Activated CD4-positive, alpha-beta memory T cell treated with anti-CD3 and anti-CD28 coated beads, Interleukin-2, amount 10 ng/mL, durations not matched to agents 7 days and 5 days (primary cell): ENCODE data around the gene AMPD2. TPM values are rescaled to one million over a fixed set of nuclear protein-coding genes. Genes with fewer than 3 reads are reported as not detected.

Experiments
- CTCF ChIA-PET: fragments of 350-600 bp; sonication (Branson Sonifier 250); formaldehyde crosslinking; loops from one replicate; lab custom pipeline; 2021; ENCODE audit warnings: antibody characterized with exemption, inconsistent platforms; lab: Charles Lee
- POLR2A ChIA-PET: fragments of 350-600 bp; sonication (Branson Sonifier 250); formaldehyde crosslinking; loops from one replicate; lab custom pipeline; 2021; ENCODE audit warnings: antibody characterized with exemption; lab: Charles Lee
- DNase-seq: peaks from one replicate; pipeline ENCODE4 v3.0.0-alpha.2; 2020
- H3K27ac Mint-ChIP-seq: one replicate; pipeline ENCODE4 v1.8.0; 2021; ENCODE audit warnings: mild to moderate bottlenecking, mixed read lengths
- H3K27me3 Mint-ChIP-seq: one replicate; pipeline ENCODE4 v1.8.0; 2021; ENCODE audit warnings: mixed read lengths
- H3K36me3 Mint-ChIP-seq: one replicate; pipeline ENCODE4 v1.8.0; 2021; ENCODE audit warnings: low read depth, mixed read lengths
- H3K4me1 Mint-ChIP-seq: one replicate; pipeline ENCODE4 v1.8.0; 2021; ENCODE audit warnings: mixed read lengths
- H3K4me3 Mint-ChIP-seq: one replicate; pipeline ENCODE4 v1.8.0; 2021; ENCODE audit warnings: mild to moderate bottlenecking, mixed read lengths
- H3K9me3 Mint-ChIP-seq: one replicate; pipeline ENCODE4 v1.8.0; 2021; ENCODE audit warnings: mixed read lengths
- total RNA-seq, 2 experiments: library from RNA; stranded (reverse); gene quantifications; one replicate each; pipeline ENCODE4 v1.2.3, GENCODE V29; 2021

The AMPD2 gene
- total RNA-seq, 2 experiments from 2014 or later, result 110 to 122 TPM

DNA sequence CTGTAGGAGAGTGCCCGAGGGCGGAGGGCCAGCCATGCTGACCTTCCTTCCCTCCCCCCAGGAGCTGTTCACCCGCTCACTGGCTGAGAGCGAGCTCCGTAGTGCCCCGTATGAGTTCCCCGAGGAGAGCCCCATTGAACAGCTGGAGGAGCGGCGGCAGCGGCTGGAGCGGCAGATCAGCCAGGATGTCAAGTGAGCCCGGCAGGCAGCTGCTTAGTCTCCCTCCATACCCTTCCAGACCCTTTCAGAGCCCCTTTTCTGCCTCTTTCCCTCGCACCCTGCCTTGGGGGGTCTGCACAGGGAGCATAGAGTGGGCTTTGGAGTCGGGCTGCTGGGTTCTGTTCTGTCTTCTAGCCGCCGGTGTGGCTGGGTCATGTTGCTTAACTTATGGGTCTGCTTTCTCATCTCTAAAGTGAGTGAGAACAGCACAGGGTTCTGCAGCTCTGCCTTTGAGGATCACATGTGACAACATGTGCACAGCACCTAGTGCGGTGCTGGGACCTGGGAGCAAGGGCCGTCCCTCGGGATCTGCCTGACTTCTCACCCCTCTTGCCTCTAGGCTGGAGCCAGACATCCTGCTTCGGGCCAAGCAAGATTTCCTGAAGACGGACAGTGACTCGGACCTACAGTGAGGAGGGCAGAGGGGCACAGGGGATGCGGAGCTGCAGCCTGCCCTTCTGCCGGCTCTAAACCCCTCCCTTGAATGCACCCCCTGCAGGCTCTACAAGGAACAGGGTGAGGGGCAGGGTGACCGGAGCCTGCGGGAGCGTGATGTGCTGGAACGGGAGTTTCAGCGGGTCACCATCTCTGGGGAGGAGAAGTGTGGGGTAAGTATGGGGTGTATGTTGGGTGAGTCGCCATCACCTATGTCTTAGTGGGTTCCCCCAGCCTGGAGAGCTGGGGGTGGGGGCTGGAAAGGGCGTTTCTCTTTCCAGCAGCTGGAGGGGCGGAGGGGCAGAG lies 6.2 kb downstream of the AMPD2 start:
- ChIA-PET CTCF (interaction anchor here (3.7 kb wide), 1 partner anchor 80 kb away, joined by 12 read pairs; no protein-coding TSS in a partner anchor), POLR2A (interaction anchor here (1.1 to 8.5 kb wide), 2 partner anchors 77 to 79 kb away, joined by 4 to 106 read pairs; partner anchors contain the start of gene GNAI3)
- Mint-ChIP-seq H3K27me3 (no peaks in the 10 kb centered on the region), H3K9me3 (no peaks in the 10 kb centered on the region), H3K4me1 (peaks cover 44% of the 10 kb centered on the region), H3K27ac (peak overlapping the region; percentile 51), H3K36me3 (peaks cover 38% of the 10 kb centered on the region), H3K4me3 (no peak overlapping the region)
- no peak for DNase-seq

DNA sequence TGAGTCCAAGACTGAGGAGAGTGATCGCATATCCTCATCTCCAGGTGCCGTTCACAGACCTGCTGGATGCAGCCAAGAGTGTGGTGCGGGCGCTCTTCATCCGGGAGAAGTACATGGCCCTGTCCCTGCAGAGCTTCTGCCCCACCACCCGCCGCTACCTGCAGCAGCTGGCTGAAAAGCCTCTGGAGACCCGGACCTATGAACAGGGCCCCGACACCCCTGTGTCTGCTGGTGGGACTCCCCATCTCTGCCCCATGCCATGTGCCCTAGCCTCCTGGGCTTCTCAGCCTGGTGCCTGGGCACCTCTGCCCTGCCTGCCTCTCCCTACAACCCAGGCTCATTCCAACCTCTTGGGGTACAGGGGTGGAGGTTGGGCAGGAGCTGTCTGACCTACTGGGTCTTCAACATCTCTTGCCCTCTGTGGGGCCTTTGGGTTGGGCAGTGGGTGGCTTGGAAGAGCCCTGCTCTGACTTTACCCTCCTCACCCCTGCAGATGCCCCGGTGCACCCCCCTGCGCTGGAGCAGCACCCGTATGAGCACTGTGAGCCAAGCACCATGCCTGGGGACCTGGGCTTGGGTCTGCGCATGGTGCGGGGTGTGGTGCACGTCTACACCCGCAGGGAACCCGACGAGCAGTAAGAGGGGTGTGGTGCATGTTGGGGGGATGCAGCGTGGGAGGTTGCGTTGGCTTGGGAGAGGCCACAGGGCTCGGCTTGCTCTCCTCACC lies 7.2 kb downstream of the AMPD2 start:
- Mint-ChIP-seq H3K27ac (no peak overlapping the region), H3K4me3 (no peak overlapping the region), H3K36me3 (peaks cover 43% of the 10 kb centered on the region), H3K9me3 (no peaks in the 10 kb centered on the region), H3K4me1 (peaks cover 38% of the 10 kb centered on the region), H3K27me3 (no peaks in the 10 kb centered on the region)
- ChIA-PET POLR2A (interaction anchor here (1.3 to 8.5 kb wide), 2 partner anchors 78 to 79 kb away, joined by 4 to 106 read pairs; partner anchors contain the start of gene GNAI3), CTCF (interaction anchor here (1.4 kb wide), 1 partner anchor 77 kb away, joined by 3 read pairs; no protein-coding TSS in a partner anchor)
- no peak for DNase-seq

DNA sequence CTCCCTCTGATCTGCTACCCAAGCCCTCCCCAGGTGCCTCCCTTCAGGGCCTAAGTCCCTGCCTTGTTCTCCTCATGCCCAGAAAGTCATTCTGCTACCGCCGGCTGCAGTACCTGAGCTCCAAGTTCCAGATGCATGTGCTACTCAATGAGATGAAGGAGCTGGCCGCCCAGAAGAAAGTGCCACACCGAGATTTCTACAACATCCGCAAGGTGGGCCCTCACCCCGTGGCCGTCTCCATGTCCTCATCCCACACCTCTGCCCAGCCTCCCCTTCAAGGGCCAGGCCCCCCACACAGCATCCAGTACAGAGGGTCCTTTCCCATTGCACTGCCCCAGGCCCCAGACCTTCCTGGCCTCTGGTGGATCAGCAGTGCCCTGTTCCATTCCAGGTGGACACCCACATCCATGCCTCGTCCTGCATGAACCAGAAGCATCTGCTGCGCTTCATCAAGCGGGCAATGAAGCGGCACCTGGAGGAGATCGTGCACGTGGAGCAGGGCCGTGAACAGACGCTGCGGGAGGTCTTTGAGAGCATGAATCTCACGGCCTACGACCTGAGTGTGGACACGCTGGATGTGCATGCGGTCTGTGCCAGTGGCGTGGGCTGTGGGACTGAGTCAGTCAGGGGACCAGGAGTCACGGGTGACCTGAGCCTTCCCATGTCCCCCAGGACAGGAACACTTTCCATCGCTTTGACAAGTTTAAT lies 8.2 kb downstream of the AMPD2 start:
- Mint-ChIP-seq H3K4me1 (peaks cover 28% of the 10 kb centered on the region), H3K27me3 (no peaks in the 10 kb centered on the region), H3K4me3 (no peak overlapping the region), H3K27ac (no peak overlapping the region), H3K36me3 (peaks cover 44% of the 10 kb centered on the region), H3K9me3 (no peaks in the 10 kb centered on the region)
- ChIA-PET CTCF (interaction anchor here (1.4 to 6.8 kb wide), 3 partner anchors 13 to 82 kb away, joined by 3 to 60 read pairs (median 33); no protein-coding TSS in a partner anchor), POLR2A (interaction anchor here (1.3 kb wide), 1 partner anchor 80 kb away, joined by 4 read pairs; the partner anchor contains the start of gene GNAI3)
- no peak for DNase-seq

DNA sequence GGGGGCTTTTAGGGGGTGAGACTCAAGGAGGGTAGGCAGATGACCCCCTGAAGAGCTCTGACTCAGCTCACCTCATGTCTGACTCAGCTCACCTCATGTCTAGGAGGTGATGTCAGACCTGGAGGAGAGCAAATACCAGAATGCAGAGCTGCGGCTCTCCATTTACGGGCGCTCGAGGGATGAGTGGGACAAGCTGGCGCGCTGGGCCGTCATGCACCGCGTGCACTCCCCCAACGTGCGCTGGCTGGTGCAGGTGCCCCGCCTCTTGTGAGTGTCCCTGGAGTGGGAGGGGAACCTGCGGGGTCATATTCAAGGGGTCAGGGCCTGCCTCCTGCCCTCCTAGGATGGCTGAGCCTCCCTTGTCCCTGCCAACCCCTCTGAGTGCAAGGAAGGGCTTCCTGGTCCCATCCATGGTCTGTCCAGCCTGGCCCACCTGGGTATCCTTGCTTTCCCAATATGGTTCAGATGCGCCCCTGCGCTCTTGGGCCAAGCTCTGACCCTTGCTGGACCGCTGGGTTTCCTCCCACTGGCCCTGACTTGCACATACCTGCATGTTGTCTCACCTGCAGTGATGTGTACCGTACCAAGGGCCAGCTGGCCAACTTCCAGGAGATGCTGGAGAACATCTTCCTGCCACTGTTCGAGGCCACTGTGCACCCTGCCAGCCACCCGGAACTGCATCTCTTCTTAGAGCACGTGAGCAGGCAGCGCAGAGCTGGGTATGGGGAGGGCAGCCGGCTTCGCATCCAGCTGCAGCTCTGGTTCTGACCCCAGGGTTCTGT lies 9.1 kb downstream of the AMPD2 start:
- ChIA-PET POLR2A (interaction anchor here (1.3 to 4.1 kb wide), 3 partner anchors 80 to 82 kb away, joined by 4 to 22 read pairs (median 14); partner anchors contain the start of gene GNAI3), CTCF (interaction anchor here (1.2 to 6.8 kb wide), 6 partner anchors 12 to 356 kb away, joined by 3 to 60 read pairs (median 6); partner anchors contain the start of gene AHCYL1)
- Mint-ChIP-seq H3K4me1 (peaks cover 19% of the 10 kb centered on the region), H3K4me3 (no peak overlapping the region), H3K9me3 (no peaks in the 10 kb centered on the region), H3K27ac (no peak overlapping the region), H3K36me3 (peaks cover 44% of the 10 kb centered on the region), H3K27me3 (no peaks in the 10 kb centered on the region)
- no peak for DNase-seq

DNA sequence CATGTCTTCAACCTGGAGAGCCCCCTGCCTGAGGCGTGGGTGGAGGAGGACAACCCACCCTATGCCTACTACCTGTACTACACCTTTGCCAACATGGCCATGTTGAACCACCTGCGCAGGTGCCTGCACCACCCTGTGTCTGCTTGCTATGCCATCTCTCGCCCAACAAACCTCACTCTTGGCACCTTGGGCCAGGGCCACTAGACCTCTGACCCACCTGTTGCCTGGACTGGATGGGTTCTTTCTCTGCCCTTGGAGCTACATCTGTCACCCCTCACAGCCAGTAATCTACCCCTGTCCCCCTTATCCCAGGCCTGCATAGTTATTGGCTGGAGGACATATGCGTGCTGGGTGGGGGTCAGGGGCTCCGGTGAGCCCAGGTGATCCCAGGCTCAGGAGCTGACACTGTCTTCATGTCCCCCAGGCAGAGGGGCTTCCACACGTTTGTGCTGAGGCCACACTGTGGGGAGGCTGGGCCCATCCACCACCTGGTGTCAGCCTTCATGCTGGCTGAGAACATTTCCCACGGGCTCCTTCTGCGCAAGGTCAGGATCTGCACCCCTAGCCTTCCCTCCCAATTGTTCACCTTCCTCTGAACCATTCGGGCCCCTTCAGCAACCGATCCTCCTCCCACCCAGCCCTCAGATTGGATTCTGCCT lies 9.9 kb downstream of the AMPD2 start:
- POLR2A ChIA-PET, result interaction anchor here (1.0 to 4.1 kb wide), 4 partner anchors 9 to 85 kb away, joined by 3 to 22 read pairs (median 8); partner anchors contain the start of gene GNAI3
- Mint-ChIP-seq H3K27ac (no peak overlapping the region), H3K36me3 (peaks cover 44% of the 10 kb centered on the region), H3K4me3 (no peak overlapping the region), H3K27me3 (no peaks in the 10 kb centered on the region), H3K9me3 (no peaks in the 10 kb centered on the region), H3K4me1 (peaks cover 15% of the 10 kb centered on the region)
- no peak for DNase-seq
- CTCF ChIA-PET, result interaction anchor here (1.0 to 6.8 kb wide), 9 partner anchors 11 to 355 kb away, joined by 3 to 60 read pairs (median 4); partner anchors contain the start of genes AHCYL1 and GNAI3

DNA sequence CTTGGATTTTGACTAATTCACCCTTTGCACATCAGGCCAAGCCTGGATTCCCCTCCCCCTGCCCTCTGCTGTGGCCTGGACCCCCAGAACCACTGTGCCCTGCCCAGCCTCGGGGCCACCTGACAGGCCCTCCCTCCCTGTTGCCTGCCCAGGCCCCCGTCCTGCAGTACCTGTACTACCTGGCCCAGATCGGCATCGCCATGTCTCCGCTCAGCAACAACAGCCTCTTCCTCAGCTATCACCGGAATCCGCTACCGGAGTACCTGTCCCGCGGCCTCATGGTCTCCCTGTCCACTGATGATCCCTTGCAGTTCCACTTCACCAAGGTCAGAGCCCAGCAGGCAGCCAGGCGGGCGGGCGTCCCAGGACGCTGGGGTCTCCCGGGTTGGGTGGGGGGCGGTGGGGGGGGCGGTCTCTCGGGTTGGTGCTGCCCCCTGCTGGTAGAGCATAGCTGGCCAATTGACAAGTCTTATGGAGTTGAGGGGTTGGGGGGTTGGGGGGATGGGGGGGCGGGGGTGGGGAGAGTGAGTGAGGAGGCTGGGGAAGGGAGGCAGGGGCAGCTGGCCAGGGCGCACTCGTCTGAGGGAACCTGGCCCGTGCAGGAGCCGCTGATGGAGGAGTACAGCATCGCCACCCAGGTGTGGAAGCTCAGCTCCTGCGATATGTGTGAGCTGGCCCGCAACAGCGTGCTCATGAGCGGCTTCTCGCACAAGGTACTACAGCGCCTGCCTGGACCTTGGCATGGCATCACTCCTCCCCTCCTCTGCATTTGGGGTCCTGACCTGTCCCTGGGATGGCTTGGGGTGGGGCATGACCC lies 10.7 kb downstream of the AMPD2 start:
- no peak for DNase-seq

DNA sequence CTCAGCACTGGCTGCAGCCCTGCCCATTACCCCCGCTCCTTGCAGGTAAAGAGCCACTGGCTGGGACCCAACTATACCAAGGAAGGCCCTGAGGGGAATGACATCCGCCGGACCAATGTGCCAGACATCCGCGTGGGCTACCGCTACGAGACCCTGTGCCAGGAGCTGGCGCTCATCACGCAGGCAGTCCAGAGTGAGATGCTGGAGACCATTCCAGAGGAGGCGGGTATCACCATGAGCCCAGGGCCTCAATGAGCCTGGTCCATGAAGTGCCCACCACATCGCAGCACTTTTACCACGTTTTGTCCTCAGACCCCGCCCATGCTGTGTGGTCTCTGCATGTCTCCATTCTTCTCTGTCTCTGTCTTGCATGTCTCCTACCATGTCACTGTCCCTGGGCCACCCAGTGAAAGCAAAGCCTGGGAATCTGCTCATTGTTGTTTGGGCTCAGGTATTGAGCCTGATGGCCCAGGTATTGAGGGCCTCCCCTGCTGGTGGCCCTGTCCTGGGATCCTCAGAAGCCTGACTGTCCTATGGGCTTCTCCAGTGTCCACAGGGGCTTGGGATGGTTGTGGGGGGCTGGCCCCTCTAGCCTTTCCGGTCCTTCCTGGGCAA lies 11.4 kb downstream of the AMPD2 start:
- H3K27ac Mint-ChIP-seq, result no peak overlapping the region
- POLR2A ChIA-PET, result interaction anchor here (0.8 to 4.1 kb wide), 4 partner anchors 14 to 89 kb away, joined by 3 to 22 read pairs (median 10); partner anchors contain the start of gene GNAI3
- CTCF ChIA-PET, result interaction anchor here (0.7 to 6.8 kb wide), 12 partner anchors 8 to 354 kb away, joined by 3 to 60 read pairs (median 4); partner anchors contain the start of genes AHCYL1, AMPD2, GNAI3 and GNAT2
- no peaks in the 10 kb centered on the region for H3K27me3 Mint-ChIP-seq
- DNase-seq, result no peak
- peaks cover 16% of the 10 kb centered on the region for H3K4me1 Mint-ChIP-seq
- no peak overlapping the region for H3K4me3 Mint-ChIP-seq
- H3K9me3 Mint-ChIP-seq, result no peaks in the 10 kb centered on the region
- H3K36me3 Mint-ChIP-seq, result peaks cover 41% of the 10 kb centered on the region

More for the DNA sequence above, 10.7 kb downstream of the AMPD2 start:
- ChIA-PET POLR2A (interaction anchor here (0.8 to 4.1 kb wide), 6 partner anchors 10 to 89 kb away, joined by 3 to 22 read pairs (median 4); partner anchors contain the start of gene GNAI3), CTCF (interaction anchor here (0.7 to 6.8 kb wide), 14 partner anchors 8 to 354 kb away, joined by 3 to 60 read pairs (median 4); partner anchors contain the start of genes AHCYL1, AMPD2, GNAI3 and GNAT2)
- H3K4me3 Mint-ChIP-seq, result no peak overlapping the region
- H3K27me3 Mint-ChIP-seq, result no peaks in the 10 kb centered on the region
- no peaks in the 10 kb centered on the region for H3K9me3 Mint-ChIP-seq
- H3K27ac Mint-ChIP-seq, result no peak overlapping the region
- H3K36me3 Mint-ChIP-seq, result peaks cover 44% of the 10 kb centered on the region
- H3K4me1 Mint-ChIP-seq, result peaks cover 17% of the 10 kb centered on the region

DNA sequence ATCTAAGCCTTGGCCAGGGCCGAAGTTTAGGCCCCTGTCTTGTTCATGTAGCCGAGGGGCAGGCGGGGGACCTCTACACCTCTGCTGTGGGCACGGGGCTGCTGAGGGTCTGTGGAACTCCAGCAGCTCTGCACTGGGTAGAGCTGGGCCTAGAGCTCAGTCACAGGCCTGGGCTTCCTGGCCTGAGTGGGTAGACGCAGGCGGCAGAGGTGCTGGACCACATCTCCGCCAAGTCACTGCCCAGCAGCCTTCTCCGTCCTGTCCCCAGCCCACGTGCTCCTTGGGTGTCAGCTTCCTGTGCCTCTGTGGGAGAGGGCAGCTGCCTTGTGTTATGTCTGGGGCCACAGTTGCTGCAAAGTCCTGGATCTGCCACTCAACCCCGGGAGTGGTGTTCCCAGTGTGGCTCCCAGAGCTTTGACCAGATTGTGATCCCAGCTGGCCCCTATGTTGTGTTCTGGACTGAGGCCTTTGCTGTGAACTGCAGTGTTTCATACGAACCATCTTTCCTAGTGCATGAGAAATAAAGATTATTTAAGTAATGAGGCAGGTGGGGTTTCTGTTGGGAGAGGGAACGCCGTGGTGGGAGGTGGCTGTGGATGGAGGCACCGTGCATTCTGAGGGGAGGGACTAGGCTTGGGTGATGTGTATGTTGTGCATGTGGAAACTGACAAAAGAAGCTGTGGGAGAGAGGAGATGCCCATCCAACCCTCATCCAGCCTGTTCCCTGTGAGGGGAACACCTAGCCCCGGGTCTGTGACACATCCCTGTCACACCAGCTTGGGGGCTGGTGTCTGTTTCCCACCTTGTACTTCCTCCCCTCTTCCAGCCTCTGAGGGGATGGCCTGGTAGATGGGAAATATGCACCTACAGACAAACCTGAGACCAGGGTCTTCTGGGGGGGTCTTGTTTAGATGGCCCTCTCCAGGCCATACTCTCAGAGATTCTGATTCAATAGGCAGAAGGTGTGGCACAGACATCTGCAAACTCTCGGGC lies 12.2 kb downstream of the AMPD2 start:
- DNase-seq, result no peak
- no peaks in the 10 kb centered on the region for H3K9me3 Mint-ChIP-seq
- H3K4me3 Mint-ChIP-seq, result no peak overlapping the region
- peaks cover 36% of the 10 kb centered on the region for H3K36me3 Mint-ChIP-seq
- POLR2A ChIA-PET, result interaction anchor here (1.5 to 4.1 kb wide), 3 partner anchors 15 to 85 kb away, joined by 5 to 22 read pairs (median 14); partner anchors contain the start of gene GNAI3
- H3K27me3 Mint-ChIP-seq, result no peaks in the 10 kb centered on the region
- peaks cover 17% of the 10 kb centered on the region for H3K4me1 Mint-ChIP-seq
- no peak overlapping the region for H3K27ac Mint-ChIP-seq
- CTCF ChIA-PET, result interaction anchor here (1.0 to 6.8 kb wide), 7 partner anchors 9 to 353 kb away, joined by 3 to 60 read pairs (median 8); partner anchors contain the start of genes AHCYL1, AMPD2 and GNAT2
